HUDEP-2 (cell line): ENCODE measurements around the gene SHISA6.
"Not testable (repeated sequence)": the region's sequence is repeated elsewhere in the genome, so short reads cannot be mapped to it uniquely, and the experiment has no call there.

Experiments used
- DNase-seq, 76 experiments: peaks; one replicate each; lab custom pipeline; 2025; ENCODE audit not compliant: unreplicated experiment in 76 of 76; lab: John Stamatoyannopoulos, UW

The SHISA6 gene

DNA sequence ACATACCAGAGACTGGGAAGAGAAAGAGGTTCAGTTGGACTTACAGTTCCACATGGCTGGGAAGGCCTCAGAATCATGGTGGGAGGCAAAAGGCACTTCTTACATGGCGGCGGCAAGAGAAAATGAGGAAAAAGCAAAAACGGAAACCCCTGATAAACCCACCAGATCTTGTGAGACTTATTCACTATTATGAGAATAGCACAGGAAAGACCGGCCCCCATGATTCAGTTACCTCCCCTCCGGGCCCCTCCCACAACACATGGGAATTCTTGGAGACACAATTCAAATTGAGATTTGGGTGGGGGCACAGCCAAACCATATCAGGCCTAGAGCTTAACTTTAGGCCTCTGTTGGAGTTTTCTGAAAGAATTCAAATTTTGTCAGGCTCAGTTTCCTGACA is 60.9 kb downstream of the SHISA6 start:
- DNase-seq, result not testable (repeated sequence)

- no peak for DNase-seq
These were observed 61.6 kb downstream of the SHISA6 start for GRCh38 chr17:11302401-11303186.

DNA sequence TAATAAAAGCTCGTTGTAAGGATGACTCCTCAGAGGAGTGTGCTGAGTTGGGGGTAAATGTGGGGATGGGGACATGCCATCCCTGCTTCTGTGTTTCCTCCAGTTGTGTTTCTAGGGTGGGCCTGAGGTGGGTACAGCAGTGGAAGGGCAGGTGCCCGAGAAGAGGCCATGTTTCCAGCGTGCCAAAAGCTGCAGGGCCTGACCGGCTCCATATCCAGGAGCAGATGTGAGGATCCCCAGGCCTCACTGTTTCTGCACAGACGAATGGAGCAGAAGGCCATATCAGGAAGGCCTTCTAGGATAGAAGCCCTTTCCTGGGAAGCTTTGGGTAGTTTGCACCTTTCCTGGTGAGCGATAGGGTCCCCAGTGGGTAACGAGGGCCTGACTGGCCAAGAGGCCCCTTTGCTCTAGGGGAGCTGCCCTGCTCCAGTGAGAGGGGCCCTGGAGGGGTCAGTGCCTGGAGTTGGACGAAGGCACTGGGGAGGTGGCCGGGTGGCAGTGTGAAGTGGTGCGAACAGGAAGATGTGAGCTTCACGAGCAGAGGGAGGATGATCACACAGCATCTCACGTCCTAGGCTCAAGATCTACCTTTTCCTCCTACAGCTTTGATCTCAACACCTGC is 62.9 kb downstream of the SHISA6 start:
- DNase-seq, result no peak

DNA sequence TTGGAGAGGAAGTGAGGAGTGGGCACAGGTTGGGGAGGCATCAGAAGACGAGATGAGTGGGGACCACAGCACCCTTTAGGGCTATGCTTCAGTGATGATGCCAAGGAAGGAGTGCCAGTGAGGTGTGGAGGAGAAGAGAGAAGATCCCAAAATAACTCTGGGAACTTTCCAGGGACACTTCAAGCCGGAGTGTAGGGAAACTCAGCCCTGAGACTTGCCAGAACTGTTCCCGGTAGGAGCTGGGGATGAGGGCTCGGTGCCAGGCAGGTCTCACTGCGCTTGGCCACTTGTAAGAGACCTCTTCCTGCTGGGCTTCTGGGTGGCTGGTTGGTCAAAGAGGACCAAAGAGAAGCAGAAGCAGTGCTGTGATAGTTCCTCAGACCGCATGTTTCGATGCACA is 63.6 kb downstream of the SHISA6 start:
- no peak for DNase-seq

GRCh38 chr17:11305524-11305923 is 64.5 kb downstream of the SHISA6 start:
- DNase-seq, result no peak

GRCh38 chr17:11308531-11308930 is 67.5 kb downstream of the SHISA6 start:
- DNase-seq, result no peak

DNA sequence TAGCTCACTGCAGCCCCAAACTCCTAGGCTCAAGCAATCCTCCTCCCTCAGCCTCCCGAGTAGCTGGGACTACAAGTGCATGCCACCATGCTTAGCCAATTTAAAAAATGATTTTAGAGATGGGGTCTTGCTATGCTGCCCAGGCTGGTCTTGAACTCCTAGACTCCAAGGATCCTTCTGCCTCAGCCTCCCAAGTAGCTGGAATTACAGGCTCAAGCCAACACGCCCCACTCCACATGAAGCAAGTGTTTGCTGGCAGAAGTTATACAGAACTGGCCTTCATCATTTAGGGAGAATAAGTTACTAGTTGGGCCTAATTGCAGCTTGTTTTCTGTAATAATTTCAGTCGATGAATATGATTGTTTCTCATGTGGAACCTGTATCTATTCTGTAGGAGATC is 68.0 kb downstream of the SHISA6 start:
- DNase-seq, result no peak

- DNase-seq, result no peak
These were observed 68.8 kb downstream of the SHISA6 start for GRCh38 chr17:11309850-11310249.

DNA sequence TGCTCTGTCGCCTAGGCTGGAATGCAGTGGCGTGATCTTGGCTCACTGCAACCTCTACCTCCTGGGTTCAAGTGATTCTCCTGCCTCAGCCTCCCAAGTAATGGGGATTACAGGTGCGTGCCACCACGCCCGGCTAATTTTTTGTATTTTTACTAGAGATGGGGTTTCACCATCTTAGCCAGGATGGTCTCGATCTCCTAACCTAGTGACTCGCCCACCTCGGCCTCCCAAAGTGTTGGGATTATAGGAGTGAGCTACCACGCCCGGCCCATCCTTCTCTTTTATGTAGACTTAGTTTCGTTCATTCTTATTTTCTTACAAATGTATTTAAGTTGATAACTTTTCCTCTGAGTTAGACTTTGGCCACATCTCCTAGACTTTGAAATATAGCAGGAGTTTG is 75.4 kb downstream of the SHISA6 start:
- not testable (repeated sequence) for DNase-seq

DNA sequence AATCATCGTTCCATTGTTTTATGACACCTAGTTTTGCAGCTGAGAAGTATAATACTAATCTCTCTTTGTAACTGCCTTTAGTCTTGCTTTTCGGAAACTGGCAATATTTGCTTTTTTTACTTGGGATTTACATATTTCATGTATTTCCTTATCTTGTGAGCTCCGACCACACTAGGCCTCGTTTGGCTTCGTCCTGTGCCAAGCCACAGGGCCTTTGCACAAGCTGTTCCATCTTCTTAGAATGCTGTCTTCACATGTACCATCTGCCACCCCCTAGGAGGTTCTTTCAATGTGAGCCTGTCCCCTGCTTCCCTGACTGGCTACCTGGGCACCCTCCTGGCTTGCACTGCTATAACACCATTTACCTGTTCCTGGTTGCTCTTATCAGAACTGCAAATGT is 77.2 kb downstream of the SHISA6 start:
- DNase-seq, result no peak

- DNase-seq, result no peak
These were observed 78.9 kb downstream of the SHISA6 start for GRCh38 chr17:11319894-11320293.

GRCh38 chr17:11324021-11324420 is 83.0 kb downstream of the SHISA6 start:
- DNase-seq, result no peak

DNA sequence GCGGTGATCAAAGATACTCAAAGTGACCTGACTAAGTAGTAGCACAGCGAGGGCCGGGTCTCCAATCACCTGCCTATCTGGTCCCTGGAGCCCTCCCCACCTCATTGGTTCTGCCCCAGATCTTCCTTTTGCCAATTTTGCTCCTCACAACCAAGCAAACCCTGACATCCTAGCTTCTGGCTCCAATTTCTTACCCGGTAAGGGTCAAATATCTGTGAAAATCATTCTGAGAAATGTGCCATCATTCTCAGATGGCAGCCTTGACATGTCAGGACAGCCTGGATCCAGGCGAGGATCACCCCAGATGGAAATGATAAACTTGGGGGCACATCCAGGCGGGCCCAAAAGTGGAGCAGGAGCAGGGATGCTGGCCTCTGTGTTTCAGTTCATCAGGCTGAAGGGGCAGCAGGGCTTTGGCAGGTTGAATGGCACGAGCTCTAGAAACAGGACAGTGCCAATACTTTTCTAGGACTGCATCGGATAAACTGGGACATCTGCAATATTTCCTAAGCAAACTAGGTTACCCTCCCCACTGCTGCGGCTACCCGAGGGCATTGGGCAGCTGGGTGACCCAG is 83.9 kb downstream of the SHISA6 start:
- no peak for DNase-seq

- DNase-seq, result no peak
These were observed 85.5 kb downstream of the SHISA6 start for GRCh38 chr17:11326492-11326891.

DNA sequence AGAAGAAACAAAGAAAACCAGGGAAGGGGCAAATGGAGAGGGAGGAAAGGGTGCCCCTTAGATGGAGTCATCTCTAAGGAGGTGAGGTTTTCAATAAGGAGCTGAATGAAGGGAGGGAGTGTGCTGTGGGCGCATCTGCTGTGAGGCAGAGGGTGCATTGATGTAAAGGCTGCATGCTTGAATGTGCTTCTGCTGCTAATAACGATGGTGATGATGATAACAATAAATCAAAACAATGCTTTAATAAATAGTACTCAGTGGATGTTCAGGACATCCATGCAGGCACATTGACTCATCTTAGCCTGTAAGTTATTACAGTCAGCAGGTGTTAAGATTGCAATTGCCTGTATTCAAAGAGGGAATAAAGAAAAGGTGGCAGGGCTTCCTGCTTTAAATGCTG is 87.8 kb downstream of the SHISA6 start:
- DNase-seq, result no peak

- no peak for DNase-seq
These were observed 89.0 kb downstream of the SHISA6 start for GRCh38 chr17:11330006-11330405.

GRCh38 chr17:11330826-11331225 is 89.8 kb downstream of the SHISA6 start:
- no peak for DNase-seq

GRCh38 chr17:11331547-11332513 is 90.8 kb downstream of the SHISA6 start:
- DNase-seq, result no peak

GRCh38 chr17:11332706-11333105 is 91.7 kb downstream of the SHISA6 start:
- DNase-seq, result no peak

DNA sequence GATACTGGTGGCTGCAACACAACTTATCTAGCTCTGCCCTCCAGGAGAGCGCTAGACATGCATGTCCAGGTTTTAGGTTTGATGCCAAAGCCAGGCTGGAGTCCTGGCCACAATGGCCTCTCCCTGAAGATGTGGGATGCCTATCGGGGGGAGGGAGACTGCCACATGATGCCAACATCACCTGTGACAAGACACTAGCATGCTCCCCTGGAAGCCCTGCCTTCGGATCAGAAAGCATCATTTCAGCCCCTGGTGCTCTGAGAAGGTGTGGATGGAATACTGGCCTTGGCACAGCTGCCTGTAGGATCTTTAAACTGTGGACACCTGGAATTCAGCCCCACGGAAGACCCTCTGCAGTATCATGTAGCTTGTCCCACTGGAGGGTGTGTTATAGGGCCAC is 93.5 kb downstream of the SHISA6 start:
- DNase-seq, result no peak

DNA sequence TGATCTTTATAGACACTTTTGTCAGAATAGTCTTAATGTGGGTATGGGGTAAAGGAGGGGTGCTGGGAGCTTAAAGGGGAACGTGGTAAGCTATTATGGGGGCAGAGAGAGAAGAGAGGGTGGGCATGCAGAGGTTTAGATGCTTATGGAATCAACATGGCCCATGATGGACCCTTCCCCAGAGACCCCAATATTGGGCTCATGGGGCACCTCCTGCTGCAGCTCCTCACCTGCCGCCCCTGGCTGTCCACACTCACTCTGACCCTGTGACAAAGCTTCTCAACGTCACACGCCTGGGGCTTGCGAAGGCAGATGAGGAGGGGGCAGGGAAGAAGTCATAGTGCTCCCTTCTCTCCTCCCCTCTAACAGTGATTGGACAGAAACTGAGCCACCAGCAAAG is 95.3 kb downstream of the SHISA6 start:
- no peak for DNase-seq
